Fibroblast of the aortic adventitia (primary cell): ENCODE data around the gene RINL. TPM values are rescaled to one million over a fixed set of nuclear protein-coding genes. Genes with fewer than 3 reads are reported as not detected.

ENCODE experiments used
- DNase-seq: peaks from one replicate; pipeline ENCODE4 v3.0.0-alpha.2; 2010; ENCODE audit warnings: low read depth
- H3K4me3 ChIP-seq: 2 replicates; pipeline ENCODE4 v1.5.1; 2011; ENCODE audit warnings: low read depth, mild to moderate bottlenecking, control low read depth, low read length, moderate library complexity
- total RNA-seq: library from RNA; depleted of rRNA; stranded (reverse); fragments of >200 nt; gene quantifications from 2 replicates; pipeline ENCODE4 v1.2.3, GENCODE V29; 2012; ENCODE audit warnings: low replicate concordance
- TF ChIP-seq, protein P1 (sequence below): IDR thresholded peaks from 2 replicates; pipeline ENCODE4 v1.5.1; 2011; ENCODE audit warnings: mild to moderate bottlenecking, low read length, control low read depth, inconsistent platforms; ENCODE audit not compliant: insufficient read depth

The RINL gene
- total RNA-seq, 1 donor, result 0.81 TPM

DNA sequence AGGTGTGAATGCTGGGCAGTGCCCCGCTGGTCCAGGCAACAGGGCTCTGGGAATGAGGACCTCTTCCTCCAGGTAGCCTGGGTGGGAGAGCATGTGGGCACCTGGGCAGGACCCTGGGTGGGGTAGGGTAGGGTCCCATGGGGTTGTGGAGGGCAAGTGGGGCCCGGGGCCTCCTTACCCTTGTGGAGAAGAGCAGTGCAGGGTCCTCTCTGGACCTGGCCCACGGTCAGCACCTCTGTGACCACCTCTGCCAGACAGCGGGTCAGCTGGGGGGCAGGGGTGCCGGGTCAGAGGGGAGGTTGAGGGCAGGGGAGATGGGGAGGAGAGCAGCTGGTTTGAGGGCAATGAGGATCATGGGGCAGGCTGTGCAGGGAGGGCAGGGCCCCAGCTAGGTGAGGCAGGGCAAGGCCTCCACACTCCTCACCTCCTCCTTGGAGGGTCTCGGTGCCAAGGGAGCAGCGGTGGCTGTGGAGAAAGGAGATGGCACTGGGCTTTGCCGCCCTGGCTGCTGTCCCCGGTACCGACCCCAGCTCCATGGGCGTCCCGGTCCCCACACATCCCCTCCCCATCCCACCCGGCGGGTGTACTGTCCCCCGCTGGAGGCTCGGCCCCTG is 33.4 kb upstream of the RINL start:
- DNase-seq, result no peak
- TF ChIP-seq, protein P1, sequence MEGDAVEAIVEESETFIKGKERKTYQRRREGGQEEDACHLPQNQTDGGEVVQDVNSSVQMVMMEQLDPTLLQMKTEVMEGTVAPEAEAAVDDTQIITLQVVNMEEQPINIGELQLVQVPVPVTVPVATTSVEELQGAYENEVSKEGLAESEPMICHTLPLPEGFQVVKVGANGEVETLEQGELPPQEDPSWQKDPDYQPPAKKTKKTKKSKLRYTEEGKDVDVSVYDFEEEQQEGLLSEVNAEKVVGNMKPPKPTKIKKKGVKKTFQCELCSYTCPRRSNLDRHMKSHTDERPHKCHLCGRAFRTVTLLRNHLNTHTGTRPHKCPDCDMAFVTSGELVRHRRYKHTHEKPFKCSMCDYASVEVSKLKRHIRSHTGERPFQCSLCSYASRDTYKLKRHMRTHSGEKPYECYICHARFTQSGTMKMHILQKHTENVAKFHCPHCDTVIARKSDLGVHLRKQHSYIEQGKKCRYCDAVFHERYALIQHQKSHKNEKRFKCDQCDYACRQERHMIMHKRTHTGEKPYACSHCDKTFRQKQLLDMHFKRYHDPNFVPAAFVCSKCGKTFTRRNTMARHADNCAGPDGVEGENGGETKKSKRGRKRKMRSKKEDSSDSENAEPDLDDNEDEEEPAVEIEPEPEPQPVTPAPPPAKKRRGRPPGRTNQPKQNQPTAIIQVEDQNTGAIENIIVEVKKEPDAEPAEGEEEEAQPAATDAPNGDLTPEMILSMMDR, result no peak
- no peak overlapping the region for H3K4me3 ChIP-seq

DNA sequence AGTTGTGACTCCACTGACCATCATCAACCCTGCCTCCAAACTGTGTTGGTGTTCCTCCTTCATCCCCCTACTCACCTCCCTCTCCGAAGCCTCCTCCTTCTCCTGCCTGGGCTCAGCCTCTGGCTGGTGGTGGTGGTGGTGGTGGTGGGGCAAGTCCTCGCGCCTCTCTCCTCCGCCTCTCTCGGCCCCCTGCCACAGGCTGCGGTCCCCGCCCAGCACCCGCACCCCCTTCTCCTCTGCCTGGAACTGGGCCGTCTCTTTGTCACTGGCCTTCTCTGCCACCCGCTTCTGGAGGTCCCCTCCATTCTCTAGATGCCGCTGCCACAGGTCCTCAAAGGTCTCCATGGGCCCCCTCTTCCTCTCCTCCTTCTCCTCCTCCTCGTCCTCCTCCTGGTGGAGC is 32.4 kb upstream of the RINL start:
- H3K4me3 ChIP-seq, result no peak overlapping the region

DNA sequence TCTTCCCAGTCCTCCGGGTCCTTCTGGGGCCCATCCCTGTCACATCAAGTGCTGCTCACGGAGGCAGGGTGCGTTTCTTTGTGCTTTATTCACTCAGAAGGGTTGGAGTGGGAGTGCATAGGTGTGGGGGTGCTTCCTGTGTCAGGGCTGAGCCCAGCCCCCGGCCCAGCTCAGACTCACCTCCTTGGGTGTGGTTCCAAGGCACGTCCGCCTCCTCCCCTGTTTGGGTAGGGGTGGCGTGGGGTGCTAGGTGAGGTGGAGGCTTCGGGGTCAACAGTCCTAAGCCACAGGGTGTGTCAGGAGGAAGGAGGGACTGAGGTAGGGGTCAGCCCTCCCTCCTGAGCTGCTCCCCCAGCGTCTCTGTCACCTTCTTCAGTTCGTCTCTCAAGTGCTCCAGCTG is 30.8 kb upstream of the RINL start:
- TF ChIP-seq, protein P1, result no peak
- no peak overlapping the region for H3K4me3 ChIP-seq
- no peak for DNase-seq

More for the DNA sequence above, 32.4 kb upstream of the RINL start:
- no peak for DNase-seq
- TF ChIP-seq, protein P1, result no peak

DNA sequence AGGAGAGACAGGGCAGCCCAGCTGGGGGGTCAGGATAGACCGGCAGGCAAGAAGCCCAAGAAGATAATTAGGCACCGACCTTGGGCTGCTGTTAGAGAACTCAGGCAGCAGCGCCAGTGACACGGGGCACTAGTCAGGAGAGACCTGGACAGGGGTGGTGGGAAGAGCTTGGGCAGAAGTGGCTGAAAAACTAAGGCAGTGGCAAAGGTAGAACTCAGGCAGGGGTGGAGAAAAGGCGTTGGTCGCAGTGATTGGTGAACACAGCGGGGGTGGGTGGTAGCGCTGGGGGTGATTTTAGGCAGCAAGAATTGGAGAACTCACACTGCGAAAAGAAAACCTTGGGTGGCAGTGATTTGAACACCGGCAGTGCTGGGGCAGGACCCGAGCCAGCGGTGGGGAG is 29.6 kb upstream of the RINL start:
- TF ChIP-seq, protein P1, result no peak
- DNase-seq, result no peak

DNA sequence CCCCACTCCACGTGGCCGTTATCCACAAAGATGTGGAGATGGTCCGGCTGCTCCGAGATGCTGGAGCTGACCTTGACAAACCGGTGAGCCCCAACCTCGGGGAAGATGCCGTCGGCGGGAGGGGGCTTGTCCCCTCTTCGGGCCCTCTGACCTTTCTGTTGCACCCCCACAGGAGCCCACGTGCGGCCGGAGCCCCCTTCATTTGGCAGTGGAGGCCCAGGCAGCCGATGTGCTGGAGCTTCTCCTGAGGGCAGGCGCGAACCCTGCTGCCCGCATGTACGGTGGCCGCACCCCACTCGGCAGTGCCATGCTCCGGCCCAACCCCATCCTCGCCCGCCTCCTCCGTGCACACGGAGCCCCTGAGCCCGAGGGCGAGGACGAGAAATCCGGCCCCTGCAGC is 29.2 kb upstream of the RINL start:
- DNase-seq, result no peak
- TF ChIP-seq, protein P1, result no peak
- no peak overlapping the region for H3K4me3 ChIP-seq

More for the DNA sequence above, 29.6 kb upstream of the RINL start:
- no peak overlapping the region for H3K4me3 ChIP-seq

DNA sequence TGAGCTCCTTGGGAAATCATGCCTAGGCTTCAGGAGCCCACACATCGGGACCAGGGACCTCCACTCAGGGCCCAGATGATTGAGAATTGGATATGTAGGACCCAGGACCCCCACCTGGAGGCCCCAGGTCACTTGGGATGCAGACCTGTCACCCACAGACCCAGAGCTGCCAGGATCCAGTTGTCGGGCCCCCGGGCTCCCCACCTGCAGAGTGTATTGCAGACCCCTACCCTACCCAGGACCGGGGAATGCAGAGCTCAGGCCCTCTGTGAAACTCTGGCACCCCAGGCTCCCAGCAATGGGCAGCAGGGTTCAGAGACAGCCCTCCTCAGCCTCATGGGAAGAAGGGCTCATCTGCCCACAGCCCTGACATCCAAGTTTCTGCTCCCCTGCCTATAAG is 27.5 kb upstream of the RINL start:
- H3K4me3 ChIP-seq, result no peak overlapping the region
- TF ChIP-seq, protein P1, result no peak
- DNase-seq, result no peak
